ENCODE data around the gene PCDH12.
A peak's percentile ranks its signal among the peaks of the same experiment; 100 is the strongest.
"Not testable (repeated sequence)": the region's sequence is repeated elsewhere in the genome, so short reads cannot be mapped to it uniquely, and the experiment has no call there.

Gene PCDH12

DNA sequence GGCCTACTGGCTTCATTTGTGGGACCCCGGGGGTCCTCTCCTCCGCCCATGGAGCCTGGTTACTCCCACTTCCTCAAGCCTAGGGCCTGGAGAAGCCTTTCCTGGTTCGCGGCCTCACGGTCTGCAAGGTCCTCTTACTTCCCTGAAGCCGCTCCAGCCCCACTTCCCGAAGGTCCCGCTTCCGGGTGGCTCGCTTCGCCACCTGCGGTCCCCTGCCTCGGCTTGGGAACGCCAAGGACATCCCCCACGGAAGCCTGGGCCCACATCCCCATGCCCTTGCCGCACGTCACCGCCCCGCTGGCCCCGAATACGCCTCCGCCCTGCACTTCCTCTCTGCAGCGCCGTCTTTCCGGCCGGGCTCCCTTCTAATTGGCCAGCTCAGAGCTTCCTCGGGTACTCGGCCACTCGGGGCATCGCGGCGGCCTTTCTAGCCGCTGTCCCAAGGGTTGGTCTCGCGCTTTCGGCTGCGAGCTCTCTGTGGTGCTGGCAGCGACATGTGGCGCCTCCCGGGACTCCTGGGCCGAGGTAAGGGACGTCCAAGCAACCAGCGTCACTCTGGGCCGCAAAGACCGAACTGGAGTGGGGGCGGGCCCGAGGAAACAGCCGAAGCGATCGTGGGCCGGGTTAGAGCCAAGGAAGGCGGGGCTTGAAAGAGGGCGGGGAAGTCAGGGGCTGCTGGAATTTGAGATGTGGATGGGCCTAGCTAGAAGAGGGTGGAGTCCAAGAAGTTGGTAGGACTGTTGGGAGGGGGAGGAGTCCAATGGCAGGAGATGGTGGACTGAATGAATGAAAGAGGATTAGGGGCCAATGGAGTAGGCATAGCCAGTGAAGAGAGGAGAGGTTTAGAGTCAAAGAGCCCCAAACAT is 34.3 kb downstream of the PCDH12 start, which contains the start of gene DELE1:
TSS of gene DELE1 (plus strand) at position 424 of the 866 bp plus-strand sequence. CDS start at position 495, 71 bp downstream.
- H2AFZ ChIP-seq (ENCODE audit: low read length), result peak within 1 kb of the TSS; percentile 67

DNA sequence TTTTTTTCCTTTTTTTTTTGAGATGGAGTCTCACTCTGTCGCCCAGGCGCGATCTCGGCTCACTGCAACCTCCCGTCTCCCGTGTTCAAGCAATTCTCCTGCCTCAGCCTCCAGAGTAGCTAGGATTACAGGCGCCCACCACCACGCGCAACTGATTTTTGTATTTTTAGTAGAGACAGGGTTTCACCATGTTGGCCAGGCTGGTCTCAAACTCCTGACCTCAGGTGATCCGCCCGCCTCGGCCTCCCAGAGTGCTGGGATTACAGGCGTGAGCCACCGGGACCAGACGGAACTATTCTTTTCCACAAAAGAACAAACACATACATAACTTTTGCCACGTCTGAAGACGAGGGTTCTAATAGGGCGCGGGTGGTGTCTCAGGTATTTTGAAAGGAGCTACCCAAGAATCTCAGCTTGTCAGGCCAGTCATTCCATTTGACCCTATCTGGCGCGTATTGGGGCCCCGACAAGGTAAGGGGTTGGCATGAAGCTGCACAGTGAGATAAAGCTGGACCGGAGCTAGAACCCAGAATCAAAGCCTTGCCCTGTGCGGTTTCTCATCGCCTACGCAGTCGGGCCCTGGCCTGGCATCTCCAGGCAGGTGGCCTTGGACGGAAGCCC is 35.1 kb downstream of the PCDH12 start:
- peak; percentile 15 for DNase-seq
- not testable (repeated sequence) for H3K4me1 ChIP-seq (ENCODE audit: low read length); H3K36me3 ChIP-seq (replicated peaks; ENCODE audit: insufficient read depth, low read length)

More for the DNA sequence above, 34.3 kb downstream of the PCDH12 start, which contains the start of gene DELE1:
- no peaks in the 10 kb centered on the region for H3K27me3 ChIP-seq (replicated peaks; ENCODE audit: insufficient read depth, low read length)
- no peaks in the 10 kb centered on the region for H3K9me2 ChIP-seq (replicated peaks; ENCODE audit: insufficient read depth, low read length)
- H3K4me1 ChIP-seq (ENCODE audit: low read length), result peaks cover 10% of the 10 kb centered on the region
- H4K20me1 ChIP-seq (ENCODE audit: insufficient read depth, low read length), result no peaks in the 10 kb centered on the region
- DNase-seq, result peak; percentile 91
- no peaks in the 10 kb centered on the region for H3K9me3 ChIP-seq (replicated peaks; ENCODE audit: insufficient read depth, low read length)
- peak within 1 kb of the TSS; percentile 83 for H3K4me3 ChIP-seq (ENCODE audit: low read length)
- peaks cover 3% of the 10 kb centered on the region; the same call in 1 of the 2 replicates for H3K36me3 ChIP-seq (replicated peaks; ENCODE audit: insufficient read depth, low read length)
- H3K79me2 ChIP-seq (ENCODE audit: low read length), result peaks cover 30% of the 10 kb centered on the region
- H3K4me2 ChIP-seq (ENCODE audit: low read depth, low read length), result peak within 1 kb of the TSS; percentile 71
- 0 out of 2 replicates have a peak, but pooled peaks cover 6% of the 10 kb centered on the region for H3F3A ChIP-seq (ENCODE audit: insufficient read depth, low read length)
- peak within 1 kb of the TSS; percentile 86 for H3K9ac ChIP-seq (ENCODE audit: low read length)
- peak within 1 kb of the TSS; percentile 89 for H3K27ac ChIP-seq (ENCODE audit: low read length)
- TF ChIP-seq EZH2phosphoT487 (IDR thresholded peaks at IDR 0.05; ENCODE audit: low read length) (no peak), EZH2 (optimal IDR thresholded peaks at IDR 0.05; ENCODE audit: low read depth, low read length) (no peak)
- TF ChIP-seq, protein P1, sequence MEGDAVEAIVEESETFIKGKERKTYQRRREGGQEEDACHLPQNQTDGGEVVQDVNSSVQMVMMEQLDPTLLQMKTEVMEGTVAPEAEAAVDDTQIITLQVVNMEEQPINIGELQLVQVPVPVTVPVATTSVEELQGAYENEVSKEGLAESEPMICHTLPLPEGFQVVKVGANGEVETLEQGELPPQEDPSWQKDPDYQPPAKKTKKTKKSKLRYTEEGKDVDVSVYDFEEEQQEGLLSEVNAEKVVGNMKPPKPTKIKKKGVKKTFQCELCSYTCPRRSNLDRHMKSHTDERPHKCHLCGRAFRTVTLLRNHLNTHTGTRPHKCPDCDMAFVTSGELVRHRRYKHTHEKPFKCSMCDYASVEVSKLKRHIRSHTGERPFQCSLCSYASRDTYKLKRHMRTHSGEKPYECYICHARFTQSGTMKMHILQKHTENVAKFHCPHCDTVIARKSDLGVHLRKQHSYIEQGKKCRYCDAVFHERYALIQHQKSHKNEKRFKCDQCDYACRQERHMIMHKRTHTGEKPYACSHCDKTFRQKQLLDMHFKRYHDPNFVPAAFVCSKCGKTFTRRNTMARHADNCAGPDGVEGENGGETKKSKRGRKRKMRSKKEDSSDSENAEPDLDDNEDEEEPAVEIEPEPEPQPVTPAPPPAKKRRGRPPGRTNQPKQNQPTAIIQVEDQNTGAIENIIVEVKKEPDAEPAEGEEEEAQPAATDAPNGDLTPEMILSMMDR (IDR thresholded peaks at IDR 0.05; ENCODE audit: low read length), result no peak

DNA sequence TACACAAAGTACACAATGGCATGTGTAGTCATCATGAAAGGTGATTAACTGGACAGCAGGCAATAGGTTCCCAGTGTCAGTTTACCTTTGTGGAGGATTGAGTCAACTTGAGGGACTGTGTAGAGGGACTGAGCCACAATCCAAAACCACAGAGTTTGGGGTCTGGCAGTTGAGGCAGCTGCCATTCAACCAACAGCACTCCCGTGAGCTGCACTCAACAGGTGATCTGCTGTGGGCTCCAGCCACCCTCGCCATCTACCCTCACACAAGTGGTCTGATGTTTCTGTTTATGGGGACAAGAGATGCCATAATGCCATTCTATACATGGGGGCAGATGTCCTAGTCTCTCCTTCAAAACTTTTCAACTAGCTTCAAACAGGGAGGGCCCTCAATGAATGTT is 37.2 kb downstream of the PCDH12 start:
- Histone ChIP-seq H2AFZ (ENCODE audit: low read length) (no peak overlapping the region), H3K36me3 (replicated peaks; ENCODE audit: insufficient read depth, low read length) (no peaks in the 10 kb centered on the region), H3K9me3 (replicated peaks; ENCODE audit: insufficient read depth, low read length) (no peaks in the 10 kb centered on the region), H3K4me2 (ENCODE audit: low read depth, low read length) (no peak overlapping the region), H3K9me2 (replicated peaks; ENCODE audit: insufficient read depth, low read length) (no peaks in the 10 kb centered on the region), H3F3A (ENCODE audit: insufficient read depth, low read length) (peaks cover 15% of the 10 kb centered on the region; the same call in 1 of the 2 replicates), H3K79me2 (ENCODE audit: low read length) (peaks cover 19% of the 10 kb centered on the region), H3K4me1 (ENCODE audit: low read length) (peaks cover 25% of the 10 kb centered on the region), H3K27ac (ENCODE audit: low read length) (no peak overlapping the region), H3K9ac (ENCODE audit: low read length) (no peak overlapping the region), H3K27me3 (replicated peaks; ENCODE audit: insufficient read depth, low read length) (no peaks in the 10 kb centered on the region), H3K4me3 (ENCODE audit: low read length) (no peak overlapping the region), H4K20me1 (ENCODE audit: insufficient read depth, low read length) (no peaks in the 10 kb centered on the region)
- TF ChIP-seq, protein P1 (IDR thresholded peaks at IDR 0.05; ENCODE audit: low read length), result no peak
- TF ChIP-seq EZH2 (optimal IDR thresholded peaks at IDR 0.05; ENCODE audit: low read depth, low read length) (no peak), EZH2phosphoT487 (IDR thresholded peaks at IDR 0.05; ENCODE audit: low read length) (no peak)
- no peak for DNase-seq

More for the DNA sequence above, 35.1 kb downstream of the PCDH12 start:
- H3K27ac ChIP-seq (ENCODE audit: low read length), result peak overlapping the region; percentile 89; the same call in 1 of the 2 replicates
- H2AFZ ChIP-seq (ENCODE audit: low read length), result peak overlapping the region; percentile 67
- not testable (repeated sequence) for H4K20me1 ChIP-seq (ENCODE audit: insufficient read depth, low read length); H3F3A ChIP-seq (ENCODE audit: insufficient read depth, low read length); H3K9me3 ChIP-seq (replicated peaks; ENCODE audit: insufficient read depth, low read length); H3K9me2 ChIP-seq (replicated peaks; ENCODE audit: insufficient read depth, low read length); H3K27me3 ChIP-seq (replicated peaks; ENCODE audit: insufficient read depth, low read length)
- H3K9ac ChIP-seq (ENCODE audit: low read length), result peak overlapping the region; percentile 86
- H3K4me3 ChIP-seq (ENCODE audit: low read length), result peak overlapping the region; percentile 83
- H3K4me2 ChIP-seq (ENCODE audit: low read depth, low read length), result peak overlapping the region; percentile 71
- peaks cover 30% of the 10 kb centered on the region for H3K79me2 ChIP-seq (ENCODE audit: low read length)

Measured in MM.1S (cell line).